HG03066 (cell line): Measurements from ENCODE around the gene MYO19.
"Not testable (repeated sequence)": the region's sequence is repeated elsewhere in the genome, so short reads cannot be mapped to it uniquely, and the experiment has no call there.

Experiments
- ATAC-seq: cut with Tn5 transposase; IDR thresholded peaks from one replicate; pipeline ENCODE4 v1.9.1; 2021; ENCODE audit warnings: low read depth; ENCODE audit not compliant: unreplicated experiment

Gene MYO19

GRCh38 chr17:36532435-36532975 is 2.2 kb downstream of the MYO19 start:
- no peak for ATAC-seq

- no peak for ATAC-seq
Measured at GRCh38 chr17:36529121-36529520, 5.5 kb downstream of the MYO19 start.

- ATAC-seq: no peak
Measured at GRCh38 chr17:36527621-36528250, 6.9 kb downstream of the MYO19 start.

GRCh38 chr17:36525888-36526287 is 8.8 kb downstream of the MYO19 start:
- no peak for ATAC-seq

GRCh38 chr17:36525113-36525512 is 9.6 kb downstream of the MYO19 start:
- no peak for ATAC-seq

GRCh38 chr17:36524428-36524876 is 10.2 kb downstream of the MYO19 start:
- ATAC-seq: no peak

GRCh38 chr17:36523113-36523512 is 11.6 kb downstream of the MYO19 start:
- ATAC-seq: no peak

- ATAC-seq: no peak
Measured at GRCh38 chr17:36515837-36516236, 18.8 kb downstream of the MYO19 start.

- ATAC-seq: no peak
Measured at GRCh38 chr17:36514856-36515255, 19.8 kb downstream of the MYO19 start.

- ATAC-seq: no peak
Measured at GRCh38 chr17:36512641-36513040, 22.0 kb downstream of the MYO19 start.

- ATAC-seq: no peak
Measured at GRCh38 chr17:36511216-36511615, 23.5 kb downstream of the MYO19 start.

- ATAC-seq: no peak
Measured at GRCh38 chr17:36510636-36511035, 24.0 kb downstream of the MYO19 start.

- ATAC-seq: no peak
Measured at GRCh38 chr17:36509272-36509985, 25.2 kb downstream of the MYO19 start.

GRCh38 chr17:36508439-36508838 is 26.2 kb downstream of the MYO19 start:
- ATAC-seq: not testable (repeated sequence)

- no peak for ATAC-seq
Measured at GRCh38 chr17:36507266-36507665, 27.4 kb downstream of the MYO19 start.

- no peak for ATAC-seq
Measured at GRCh38 chr17:36506831-36507230, 27.8 kb downstream of the MYO19 start.

GRCh38 chr17:36506249-36506826 is 28.3 kb downstream of the MYO19 start:
- no peak for ATAC-seq

GRCh38 chr17:36505171-36505570 is 29.5 kb downstream of the MYO19 start:
- no peak for ATAC-seq

GRCh38 chr17:36504156-36504545 is 30.5 kb downstream of the MYO19 start:
- ATAC-seq: no peak

- no peak for ATAC-seq
Measured at GRCh38 chr17:36503456-36504155, 31.1 kb downstream of the MYO19 start.

- ATAC-seq: no peak
Measured at GRCh38 chr17:36501963-36502362, 32.7 kb downstream of the MYO19 start.
